ENCODE measurements around the gene ZNF143. TPM values are rescaled to one million over a fixed set of nuclear protein-coding genes. Genes with fewer than 3 reads are reported as not detected.
A peak's percentile ranks its signal among the peaks of the same experiment; 100 is the strongest.

ZNF143 gene
- total and polyA plus RNA-seq, 2 donors: 27.2 to 36.6 TPM

DNA sequence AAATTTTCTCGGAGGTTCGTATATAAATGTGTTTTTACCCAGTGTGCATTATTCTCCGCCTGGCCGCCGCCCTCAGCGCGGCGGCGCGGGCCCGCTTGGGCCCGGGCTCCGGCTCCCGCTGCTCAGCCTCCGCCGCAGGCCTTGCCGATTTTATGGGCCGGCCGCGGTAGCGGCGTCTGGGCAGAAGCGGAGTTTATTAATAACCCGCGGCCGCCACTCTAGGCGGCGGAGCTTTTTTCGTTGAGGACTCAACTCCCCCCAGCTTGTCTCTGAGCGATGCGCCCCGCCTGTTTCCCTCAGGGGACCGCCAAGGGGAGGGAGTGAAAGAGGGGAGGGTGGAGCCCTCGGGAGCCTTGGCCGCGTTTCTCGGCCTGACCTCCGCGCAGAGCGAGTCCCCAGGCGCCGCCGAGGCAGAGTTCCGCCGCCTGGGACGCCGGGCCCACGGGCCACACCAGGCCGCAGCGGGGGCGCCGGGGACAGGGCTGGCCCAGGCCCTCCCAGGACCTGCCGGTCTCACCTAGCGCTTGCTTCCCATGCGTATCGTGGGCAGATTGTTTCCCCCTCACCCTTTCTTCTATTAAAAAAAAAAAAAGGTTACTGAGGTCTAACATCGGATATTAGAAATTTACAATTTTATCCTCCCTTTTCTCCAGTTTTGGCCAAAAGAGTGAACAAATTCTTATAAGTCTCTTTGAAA, 399 bp downstream of the ZNF143 start:
- no peaks in the 10 kb centered on the region for H3K27me3 ChIP-seq (ENCODE audit: control insufficient read depth in 2 of 2, insufficient read depth in 1 of 2, low read length in 1 of 2)
- H3K4me3 ChIP-seq (ENCODE audit: low read length in 2 of 2): peak overlapping the region; percentile 86 to 100
- DNase-seq (ENCODE audit: low read depth in 6 of 9, low spot score in 9 of 9): peak; percentile 13 to 91 (median 75)
- no peaks in the 10 kb centered on the region for H3K9me3 ChIP-seq (ENCODE audit: control insufficient read depth in 2 of 2, insufficient read depth in 1 of 2, low read length in 1 of 2)
- no peaks in the 10 kb centered on the region for H3K36me3 ChIP-seq (ENCODE audit: control insufficient read depth in 2 of 2, insufficient read depth in 2 of 2, low read length in 1 of 2)
- peak overlapping the region; percentile 99 to 100 for H3K27ac ChIP-seq (ENCODE audit: low read depth in 1 of 2, low read length in 1 of 2)
- under 1% methylated on average over 57 of the region's 57 CpGs for WGBS
- peaks cover 5 to 11% of the 10 kb centered on the region in 2 donors for H3K4me1 ChIP-seq (ENCODE audit: control insufficient read depth in 2 of 2, insufficient read depth in 2 of 2, low read length in 2 of 2)

DNA sequence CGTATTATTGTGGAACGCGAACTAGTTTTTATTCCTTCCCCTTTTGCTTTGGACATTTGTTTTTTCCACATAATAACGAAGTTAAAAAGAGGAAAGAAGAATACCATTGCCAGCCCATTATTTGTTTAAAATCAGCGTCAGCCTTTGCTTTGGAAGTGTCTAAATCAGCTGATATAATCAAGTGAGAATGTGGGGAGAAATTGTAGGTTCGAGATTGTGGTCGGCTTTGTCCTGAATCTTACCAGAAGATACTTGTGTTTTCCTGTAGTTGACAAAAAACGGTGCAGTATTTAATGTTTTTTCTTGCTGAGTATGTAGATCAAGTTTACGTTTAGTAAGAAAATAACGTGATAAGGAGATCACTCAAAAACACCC, 935 bp downstream of the ZNF143 start:
- H3K4me1 ChIP-seq (ENCODE audit: control insufficient read depth in 2 of 2, insufficient read depth in 2 of 2, low read length in 2 of 2): peaks cover 5 to 11% of the 10 kb centered on the region in 2 donors
- H3K9me3 ChIP-seq (ENCODE audit: control insufficient read depth in 2 of 2, insufficient read depth in 1 of 2, low read length in 1 of 2): no peaks in the 10 kb centered on the region
- H3K36me3 ChIP-seq (ENCODE audit: control insufficient read depth in 2 of 2, insufficient read depth in 2 of 2, low read length in 1 of 2): no peaks in the 10 kb centered on the region
- H3K27ac ChIP-seq (ENCODE audit: low read depth in 1 of 2, low read length in 1 of 2): peak overlapping the region; percentile 53 to 100
- 1% methylated on average over 10 of the region's 10 CpGs for WGBS
- H3K4me3 ChIP-seq (ENCODE audit: low read length in 2 of 2): peak overlapping the region; percentile 86 to 100
- DNase-seq (ENCODE audit: low read depth in 6 of 9, low spot score in 9 of 9): peak in 8 of 9 donors; percentile 6 to 61 (median 21)
- H3K27me3 ChIP-seq (ENCODE audit: control insufficient read depth in 2 of 2, insufficient read depth in 1 of 2, low read length in 1 of 2): no peaks in the 10 kb centered on the region

DNA sequence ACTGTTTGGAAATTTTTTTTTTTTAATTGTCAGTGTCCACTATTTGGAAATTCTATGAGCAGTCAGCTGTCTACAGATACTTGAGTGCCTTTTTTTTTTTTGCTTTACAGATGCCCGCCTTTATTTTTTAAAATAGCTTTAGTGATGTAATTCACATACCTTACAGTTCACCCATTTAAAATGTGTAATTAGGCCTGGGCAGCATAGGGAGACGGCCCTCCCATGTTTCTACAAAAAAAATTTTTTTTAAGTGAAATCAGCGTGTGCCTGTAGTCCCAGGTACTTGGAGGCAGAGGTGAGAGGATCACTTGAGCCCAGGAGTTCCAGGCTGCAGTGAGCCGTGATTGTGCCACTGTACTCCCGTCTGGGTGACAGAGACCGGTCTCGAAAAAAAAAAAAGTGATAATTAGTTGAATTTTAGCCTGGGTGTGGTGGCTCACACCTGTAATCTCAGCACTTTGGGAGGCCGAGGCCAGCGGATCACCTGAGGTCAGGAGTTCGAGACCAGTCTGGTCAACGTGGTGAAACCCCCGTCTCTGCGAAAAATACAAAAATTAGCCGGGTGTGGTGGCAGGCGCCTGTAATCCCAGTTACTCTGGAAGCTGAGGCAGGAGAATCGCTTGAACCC, 1.5 kb downstream of the ZNF143 start:
- 91% methylated on average over 16 of the region's 16 CpGs for WGBS
- Histone ChIP-seq H3K27me3 (ENCODE audit: control insufficient read depth in 2 of 2, insufficient read depth in 1 of 2, low read length in 1 of 2) (no peaks in the 10 kb centered on the region), H3K36me3 (ENCODE audit: control insufficient read depth in 2 of 2, insufficient read depth in 2 of 2, low read length in 1 of 2) (no peaks in the 10 kb centered on the region), H3K27ac (ENCODE audit: low read depth in 1 of 2, low read length in 1 of 2) (peak overlapping the region in 1 of 2 donors; percentile 100), H3K9me3 (ENCODE audit: control insufficient read depth in 2 of 2, insufficient read depth in 1 of 2, low read length in 1 of 2) (no peaks in the 10 kb centered on the region), H3K4me3 (ENCODE audit: low read length in 2 of 2) (peak overlapping the region; percentile 86 to 100), H3K4me1 (ENCODE audit: control insufficient read depth in 2 of 2, insufficient read depth in 2 of 2, low read length in 2 of 2) (peaks cover 5 to 11% of the 10 kb centered on the region in 2 donors)
- no peak for DNase-seq (ENCODE audit: low read depth in 6 of 9, low spot score in 9 of 9)

DNA sequence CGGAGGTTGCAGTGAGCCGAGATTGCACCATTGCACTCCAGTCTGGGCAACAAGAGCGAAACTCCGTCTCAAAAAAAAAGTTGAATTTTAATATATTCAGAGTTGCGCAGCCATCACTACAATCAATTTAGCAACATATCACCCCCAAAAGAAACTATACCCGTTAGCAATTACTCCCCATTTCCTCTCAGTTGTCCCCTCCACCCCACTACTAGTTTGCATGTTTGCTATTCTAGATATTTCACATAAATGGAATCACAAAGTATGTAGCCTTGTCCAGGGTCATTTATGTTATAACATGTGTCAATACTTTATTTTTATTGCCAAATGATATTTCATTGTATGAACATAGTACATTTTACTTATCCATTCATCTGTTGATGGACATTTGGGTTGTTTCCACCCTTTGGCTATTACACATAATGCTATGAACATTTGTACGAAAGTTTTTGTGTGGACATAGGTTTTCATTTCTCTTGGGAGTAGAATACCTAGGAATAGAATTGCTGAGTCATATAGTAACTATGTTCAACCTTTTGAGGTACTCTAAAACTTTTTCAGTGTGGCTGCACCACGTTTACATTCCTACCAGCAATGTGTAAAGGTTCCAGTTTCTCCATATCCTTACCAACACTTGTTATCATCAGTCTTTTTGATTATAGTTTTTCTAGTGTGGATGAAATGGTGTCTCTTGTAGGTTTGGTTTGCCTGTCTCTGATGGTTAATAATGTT, 2.2 kb downstream of the ZNF143 start:
- peaks cover 5 to 11% of the 10 kb centered on the region in 2 donors for H3K4me1 ChIP-seq (ENCODE audit: control insufficient read depth in 2 of 2, insufficient read depth in 2 of 2, low read length in 2 of 2)
- no peak for DNase-seq (ENCODE audit: low read depth in 6 of 9, low spot score in 9 of 9)

DNA sequence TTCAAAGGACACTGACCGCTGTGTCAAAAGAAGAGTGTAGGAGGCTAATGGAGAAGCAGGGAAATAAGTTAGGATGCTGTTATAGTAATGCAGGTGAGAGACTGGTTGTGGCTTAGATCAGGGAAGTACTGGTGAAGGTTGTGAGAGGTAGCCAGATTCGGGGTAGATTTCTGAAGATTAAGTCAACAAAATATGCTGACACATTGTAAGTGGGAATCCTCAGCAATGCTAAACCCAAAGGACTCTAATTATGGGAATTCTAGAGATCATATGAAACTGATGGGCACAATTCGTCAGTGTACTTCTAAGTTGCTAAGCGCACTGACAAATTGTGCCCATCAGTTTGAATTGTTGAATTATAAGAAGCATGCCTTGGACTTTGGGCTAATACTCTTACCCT, 10.0 kb downstream of the ZNF143 start:
- Histone ChIP-seq H3K27ac (ENCODE audit: low read depth in 1 of 2, low read length in 1 of 2) (no peak overlapping the region), H3K4me1 (ENCODE audit: control insufficient read depth in 2 of 2, insufficient read depth in 2 of 2, low read length in 2 of 2) (no peaks in the 10 kb centered on the region), H3K4me3 (ENCODE audit: low read length in 2 of 2) (no peak overlapping the region), H3K27me3 (ENCODE audit: control insufficient read depth in 2 of 2, insufficient read depth in 1 of 2, low read length in 1 of 2) (no peaks in the 10 kb centered on the region), H3K36me3 (ENCODE audit: control insufficient read depth in 2 of 2, insufficient read depth in 2 of 2, low read length in 1 of 2) (peaks cover 30% of the 10 kb centered on the region in 2 donors), H3K9me3 (ENCODE audit: control insufficient read depth in 2 of 2, insufficient read depth in 1 of 2, low read length in 1 of 2) (no peaks in the 10 kb centered on the region)
- WGBS: 94% methylated on average over 4 of the region's 4 CpGs
- no peak for DNase-seq (ENCODE audit: low read depth in 6 of 9, low spot score in 9 of 9)

More for the DNA sequence above, 2.2 kb downstream of the ZNF143 start:
- Histone ChIP-seq H3K27me3 (ENCODE audit: control insufficient read depth in 2 of 2, insufficient read depth in 1 of 2, low read length in 1 of 2) (no peaks in the 10 kb centered on the region), H3K27ac (ENCODE audit: low read depth in 1 of 2, low read length in 1 of 2) (no peak overlapping the region), H3K9me3 (ENCODE audit: control insufficient read depth in 2 of 2, insufficient read depth in 1 of 2, low read length in 1 of 2) (no peaks in the 10 kb centered on the region), H3K4me3 (ENCODE audit: low read length in 2 of 2) (no peak overlapping the region), H3K36me3 (ENCODE audit: control insufficient read depth in 2 of 2, insufficient read depth in 2 of 2, low read length in 1 of 2) (no peaks in the 10 kb centered on the region)
- 96% methylated on average over 8 of the region's 8 CpGs for WGBS

DNA sequence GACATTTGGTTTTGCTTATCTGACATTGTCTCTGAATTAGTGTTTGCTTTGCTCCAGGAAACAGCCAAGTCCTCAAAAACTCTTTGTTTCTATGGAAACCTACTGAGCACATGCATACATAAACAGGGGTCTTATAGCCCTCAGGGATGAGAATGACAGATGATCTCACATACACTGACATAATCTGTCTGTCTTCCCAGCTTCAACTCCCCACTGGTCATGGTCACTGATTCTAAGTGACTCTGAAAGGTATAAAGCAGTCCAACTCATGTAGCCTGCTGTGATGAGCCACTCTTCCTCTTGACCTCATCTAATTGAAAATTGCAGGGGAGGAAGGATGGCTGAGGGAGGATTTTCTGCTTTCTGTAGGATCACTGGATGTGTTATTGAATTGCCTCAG, 12.6 kb downstream of the ZNF143 start:
- DNase-seq (ENCODE audit: low read depth in 6 of 9, low spot score in 9 of 9): no peak
- Histone ChIP-seq H3K4me1 (ENCODE audit: control insufficient read depth in 2 of 2, insufficient read depth in 2 of 2, low read length in 2 of 2) (no peaks in the 10 kb centered on the region), H3K4me3 (ENCODE audit: low read length in 2 of 2) (no peak overlapping the region), H3K9me3 (ENCODE audit: control insufficient read depth in 2 of 2, insufficient read depth in 1 of 2, low read length in 1 of 2) (no peaks in the 10 kb centered on the region), H3K27me3 (ENCODE audit: control insufficient read depth in 2 of 2, insufficient read depth in 1 of 2, low read length in 1 of 2) (no peaks in the 10 kb centered on the region), H3K27ac (ENCODE audit: low read depth in 1 of 2, low read length in 1 of 2) (no peak overlapping the region), H3K36me3 (ENCODE audit: control insufficient read depth in 2 of 2, insufficient read depth in 2 of 2, low read length in 1 of 2) (peaks cover 34 to 38% of the 10 kb centered on the region in 2 donors)

DNA sequence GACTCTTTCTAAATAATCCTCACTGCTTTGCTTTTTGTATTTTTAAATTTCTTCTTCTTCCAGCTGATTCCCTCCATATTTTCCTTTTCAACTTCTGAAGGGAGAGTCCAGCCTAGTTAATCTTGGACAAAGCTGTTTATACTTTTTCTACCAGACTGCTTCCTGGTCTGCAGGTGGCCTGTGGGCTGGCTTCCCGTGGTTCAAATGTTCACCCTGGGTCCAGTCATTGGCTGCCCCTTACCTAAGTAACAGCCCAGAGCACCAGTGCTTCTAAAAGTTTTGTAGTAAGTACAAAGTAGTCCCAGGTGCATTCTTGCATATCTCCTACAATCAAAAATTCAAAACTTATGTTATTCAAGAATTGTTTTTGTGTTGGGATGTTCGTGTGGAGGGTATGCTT, 19.1 kb downstream of the ZNF143 start:
- H3K4me3 ChIP-seq (ENCODE audit: low read length in 2 of 2): no peak overlapping the region
- no peaks in the 10 kb centered on the region for H3K9me3 ChIP-seq (ENCODE audit: control insufficient read depth in 2 of 2, insufficient read depth in 1 of 2, low read length in 1 of 2)
- no peaks in the 10 kb centered on the region for H3K4me1 ChIP-seq (ENCODE audit: control insufficient read depth in 2 of 2, insufficient read depth in 2 of 2, low read length in 2 of 2)
- WGBS: 91% methylated on average over 2 of the region's 2 CpGs
- no peak overlapping the region for H3K27ac ChIP-seq (ENCODE audit: low read depth in 1 of 2, low read length in 1 of 2)
- DNase-seq (ENCODE audit: low read depth in 6 of 9, low spot score in 9 of 9): no peak
- no peaks in the 10 kb centered on the region for H3K27me3 ChIP-seq (ENCODE audit: control insufficient read depth in 2 of 2, insufficient read depth in 1 of 2, low read length in 1 of 2)
- peaks cover 38 to 44% of the 10 kb centered on the region in 2 donors for H3K36me3 ChIP-seq (ENCODE audit: control insufficient read depth in 2 of 2, insufficient read depth in 2 of 2, low read length in 1 of 2)

DNA sequence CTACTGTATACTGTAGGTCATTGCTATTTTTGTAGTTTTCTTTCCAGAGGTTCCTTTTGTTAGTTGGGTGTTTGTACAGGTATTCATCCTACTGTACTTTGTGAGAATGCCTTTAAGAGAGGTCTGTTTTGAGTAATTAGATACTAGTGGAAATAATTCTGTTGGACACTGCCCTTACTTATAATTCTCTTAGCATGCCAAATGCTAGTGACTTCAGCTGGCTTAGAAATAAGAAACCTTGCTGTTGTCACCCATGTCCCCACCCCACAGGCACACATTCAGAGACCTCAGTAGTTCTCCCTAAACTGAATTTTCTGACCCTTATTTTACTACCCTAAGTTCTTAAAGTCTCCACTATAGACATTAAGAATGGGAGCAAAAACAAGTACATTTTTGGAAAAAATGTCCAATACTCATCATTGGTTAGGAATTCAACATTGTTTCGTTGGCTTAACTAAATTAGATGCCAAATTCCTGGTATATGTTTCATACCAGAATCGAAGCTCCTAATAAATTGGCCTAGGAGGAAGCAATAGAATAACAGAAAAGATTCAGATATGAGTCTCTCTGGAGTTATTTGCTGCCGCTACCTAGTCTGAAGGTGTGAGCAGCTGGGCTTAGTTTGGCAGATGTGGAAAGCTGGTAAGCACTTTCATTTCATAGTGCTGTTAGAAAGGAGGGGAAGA, 28.4 kb downstream of the ZNF143 start:
- 95% methylated on average over 3 of the region's 3 CpGs for WGBS

More for the DNA sequence above, 28.4 kb downstream of the ZNF143 start:
- no peaks in the 10 kb centered on the region for H3K9me3 ChIP-seq (ENCODE audit: control insufficient read depth in 2 of 2, insufficient read depth in 1 of 2, low read length in 1 of 2)
- H3K4me1 ChIP-seq (ENCODE audit: control insufficient read depth in 2 of 2, insufficient read depth in 2 of 2, low read length in 2 of 2): no peaks in the 10 kb centered on the region
- no peak overlapping the region for H3K4me3 ChIP-seq (ENCODE audit: low read length in 2 of 2)
- no peaks in the 10 kb centered on the region for H3K27me3 ChIP-seq (ENCODE audit: control insufficient read depth in 2 of 2, insufficient read depth in 1 of 2, low read length in 1 of 2)
- DNase-seq (ENCODE audit: low read depth in 6 of 9, low spot score in 9 of 9): no peak
- H3K27ac ChIP-seq (ENCODE audit: low read depth in 1 of 2, low read length in 1 of 2): no peak overlapping the region
- H3K36me3 ChIP-seq (ENCODE audit: control insufficient read depth in 2 of 2, insufficient read depth in 2 of 2, low read length in 1 of 2): peaks cover 20 to 42% of the 10 kb centered on the region in 2 donors

Measured in thymus (tissue), 11 donors.